Measurements from ENCODE around the gene TNXB. TPM values are rescaled to one million over a fixed set of nuclear protein-coding genes. Genes with fewer than 3 reads are reported as not detected.

The TNXB gene
- polyA plus RNA-seq, 2 of the 4 experiments (the other 2 are of a cell fraction), result 0.80 to 1.7 TPM

DNA sequence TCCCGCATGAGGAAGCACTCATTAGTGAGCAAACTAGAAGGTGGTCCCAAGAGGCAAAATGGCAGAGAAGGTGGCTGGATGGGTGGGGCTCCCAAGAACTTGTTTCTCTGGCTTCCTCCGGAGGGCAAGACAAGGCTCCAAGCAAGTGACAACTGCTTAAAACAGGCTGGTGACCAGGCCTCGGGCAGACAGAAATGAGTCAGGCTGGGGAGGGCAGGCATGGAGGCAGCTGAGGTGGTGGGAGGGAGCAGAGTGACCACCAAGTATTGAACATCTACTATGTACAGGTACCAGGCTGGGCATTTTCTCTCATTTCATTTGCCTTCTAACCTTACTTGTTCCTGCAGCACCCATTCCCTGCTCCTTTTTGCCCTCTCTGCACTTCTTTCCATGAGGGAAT is 33.4 kb downstream of the TNXB start:
- FAIRE-seq, result no peak
- POLR2A ChIA-PET, result no interaction called here

DNA sequence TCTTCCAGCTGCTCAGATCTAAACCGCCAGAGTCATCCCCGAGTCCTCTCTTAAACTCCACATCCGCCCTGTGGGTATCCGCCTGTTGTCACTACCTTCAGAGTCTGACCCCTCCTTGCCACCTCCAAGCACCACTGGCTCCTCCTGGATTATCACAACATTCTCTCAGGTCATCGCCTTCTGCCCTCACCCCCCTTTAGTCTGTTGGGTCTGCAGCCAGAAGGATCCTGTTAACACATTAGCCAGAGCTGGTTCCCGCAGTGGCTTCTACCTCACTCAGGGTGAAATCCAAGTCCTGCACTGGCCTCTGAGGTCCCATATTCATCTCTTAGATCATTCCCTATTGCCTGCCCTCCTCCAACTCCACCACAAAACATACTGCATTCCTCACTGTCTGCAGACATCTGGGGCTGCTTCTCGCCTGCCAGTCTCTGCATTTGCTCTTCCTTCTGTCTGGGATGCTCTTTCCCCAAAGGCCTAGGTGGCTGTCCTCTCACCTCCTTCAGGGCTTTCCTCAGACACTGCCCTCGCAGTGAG is 34.1 kb downstream of the TNXB start:
- TF ChIP-seq TFCP2L1 (CRISPR knock-in tag; IDR thresholded peaks at IDR 0.05) (no peak), EHF (CRISPR knock-in tag; IDR thresholded peaks at IDR 0.05) (no peak), CEBPB (IDR thresholded peaks at IDR 0.05) (no peak), RNF2 (IDR thresholded peaks at IDR 0.05; ENCODE audit: borderline replicate concordance, low read depth) (no peak), SREBF2 (IDR thresholded peaks at IDR 0.05) (no peak), ZC3H11A (IDR thresholded peaks at IDR 0.05) (no peak), TP53 (CRISPR knock-in tag; IDR thresholded peaks at IDR 0.05) (no peak), JUNB (IDR thresholded peaks at IDR 0.05) (no peak), MAFK (IDR thresholded peaks at IDR 0.05; ENCODE audit: partially characterized antibody) (no peak), RAD21 (conservative IDR thresholded peaks at IDR 0.05 in 1 of 2, IDR thresholded peaks at IDR 0.05 in 1 of 2) (no peak), EHMT2 (IDR thresholded peaks at IDR 0.05; ENCODE audit: low read depth) (no peak), JUN (IDR thresholded peaks at IDR 0.05) (no peak), KDM5A (IDR thresholded peaks at IDR 0.05) (no peak), HOXA7 (CRISPR knock-in tag; IDR thresholded peaks at IDR 0.05) (no peak)
- Histone ChIP-seq H3K4me2 (no peak overlapping the region), H3K4me3 (no peak overlapping the region), H3K4me1 (no peaks in the 10 kb centered on the region), H3K27ac (no peak overlapping the region), H3K9me3 (no peaks in the 10 kb centered on the region)
- ChIA-PET POLR2A (no interaction called here), CTCF (interaction anchor here (1.6 kb wide), 1 partner anchor 13 kb away, joined by 4 read pairs; no protein-coding TSS in a partner anchor)
- no peak for FAIRE-seq
- ATAC-seq, result no peak
- no peak for DNase-seq (ENCODE audit: low read depth in 1 of 2, low spot score in 1 of 2)
- 85% methylated on average over 8 of the region's 8 CpGs for WGBS (ENCODE audit: missing lambda C conversion rate)

More for the DNA sequence above, 33.4 kb downstream of the TNXB start:
- TF ChIP-seq, protein P1, sequence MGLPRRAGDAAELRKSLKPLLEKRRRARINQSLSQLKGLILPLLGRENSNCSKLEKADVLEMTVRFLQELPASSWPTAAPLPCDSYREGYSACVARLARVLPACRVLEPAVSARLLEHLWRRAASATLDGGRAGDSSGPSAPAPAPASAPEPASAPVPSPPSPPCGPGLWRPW (IDR thresholded peaks at IDR 0.05), result no peak
- no peak for TF ChIP-seq SREBF2 (IDR thresholded peaks at IDR 0.05)
- TF ChIP-seq, protein P2, sequence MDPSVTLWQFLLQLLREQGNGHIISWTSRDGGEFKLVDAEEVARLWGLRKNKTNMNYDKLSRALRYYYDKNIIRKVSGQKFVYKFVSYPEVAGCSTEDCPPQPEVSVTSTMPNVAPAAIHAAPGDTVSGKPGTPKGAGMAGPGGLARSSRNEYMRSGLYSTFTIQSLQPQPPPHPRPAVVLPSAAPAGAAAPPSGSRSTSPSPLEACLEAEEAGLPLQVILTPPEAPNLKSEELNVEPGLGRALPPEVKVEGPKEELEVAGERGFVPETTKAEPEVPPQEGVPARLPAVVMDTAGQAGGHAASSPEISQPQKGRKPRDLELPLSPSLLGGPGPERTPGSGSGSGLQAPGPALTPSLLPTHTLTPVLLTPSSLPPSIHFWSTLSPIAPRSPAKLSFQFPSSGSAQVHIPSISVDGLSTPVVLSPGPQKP (IDR thresholded peaks at IDR 0.05; ENCODE audit: low read depth, low read length), result no peak
- no peak for TF ChIP-seq RNF2 (IDR thresholded peaks at IDR 0.05; ENCODE audit: borderline replicate concordance, low read depth)
- no peak for TF ChIP-seq BHLHE40 (IDR thresholded peaks at IDR 0.05; ENCODE audit: low read depth, low read length)
- no peak for TF ChIP-seq HEYL (CRISPR knock-in tag; IDR thresholded peaks at IDR 0.05)
- no peak for TF ChIP-seq RFX5 (IDR thresholded peaks at IDR 0.05)
- no peak for TF ChIP-seq EHF (CRISPR knock-in tag; IDR thresholded peaks at IDR 0.05)
- TF ChIP-seq TP53 (CRISPR knock-in tag; IDR thresholded peaks at IDR 0.05), result no peak
- no peak for TF ChIP-seq RARB (CRISPR knock-in tag; IDR thresholded peaks at IDR 0.05)
- TF ChIP-seq MYC (IDR thresholded peaks at IDR 0.05; ENCODE audit: borderline replicate concordance, low read length), result no peak
- TF ChIP-seq RAD21 (conservative IDR thresholded peaks at IDR 0.05 in 1 of 2, IDR thresholded peaks at IDR 0.05 in 1 of 2), result no peak
- TF ChIP-seq FOSB (CRISPR knock-in tag; IDR thresholded peaks at IDR 0.05), result no peak
- TF ChIP-seq CEBPB (IDR thresholded peaks at IDR 0.05), result no peak
- TF ChIP-seq ZNF302 (CRISPR knock-in tag; IDR thresholded peaks at IDR 0.05), result no peak
- TF ChIP-seq, protein P3, sequence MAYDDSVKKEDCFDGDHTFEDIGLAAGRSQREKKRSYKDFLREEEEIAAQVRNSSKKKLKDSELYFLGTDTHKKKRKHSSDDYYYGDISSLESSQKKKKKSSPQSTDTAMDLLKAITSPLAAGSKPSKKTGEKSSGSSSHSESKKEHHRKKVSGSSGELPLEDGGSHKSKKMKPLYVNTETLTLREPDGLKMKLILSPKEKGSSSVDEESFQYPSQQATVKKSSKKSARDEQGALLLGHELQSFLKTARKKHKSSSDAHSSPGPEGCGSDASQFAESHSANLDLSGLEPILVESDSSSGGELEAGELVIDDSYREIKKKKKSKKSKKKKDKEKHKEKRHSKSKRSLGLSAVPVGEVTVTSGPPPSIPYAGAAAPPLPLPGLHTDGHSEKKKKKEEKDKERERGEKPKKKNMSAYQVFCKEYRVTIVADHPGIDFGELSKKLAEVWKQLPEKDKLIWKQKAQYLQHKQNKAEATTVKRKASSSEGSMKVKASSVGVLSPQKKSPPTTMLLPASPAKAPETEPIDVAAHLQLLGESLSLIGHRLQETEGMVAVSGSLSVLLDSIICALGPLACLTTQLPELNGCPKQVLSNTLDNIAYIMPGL (CRISPR knock-in tag; IDR thresholded peaks at IDR 0.05; ENCODE audit: borderline replicate concordance), result no peak
- no peak for TF ChIP-seq NR3C1 (IDR thresholded peaks at IDR 0.05)
- 65% methylated on average over 3 of the region's 3 CpGs for WGBS (ENCODE audit: missing lambda C conversion rate)
- no peak overlapping the region for H3K4me3 ChIP-seq
- no peak overlapping the region for H3K4me2 ChIP-seq
- no peak for DNase-seq (ENCODE audit: low read depth in 1 of 2, low spot score in 1 of 2)
- CTCF ChIA-PET, result interaction anchor here (1.3 to 2.1 kb wide), 3 partner anchors 10 to 28 kb away, joined by 4 to 5 read pairs (median 4); no protein-coding TSS in a partner anchor
- ATAC-seq, result no peak
- H3K4me1 ChIP-seq, result no peaks in the 10 kb centered on the region
- no peaks in the 10 kb centered on the region for H3K9me3 ChIP-seq
- H3K27ac ChIP-seq, result no peak overlapping the region
